ENCODE measurements around the gene RASGRF2.
"Not testable (repeated sequence)": the region's sequence is repeated elsewhere in the genome, so short reads cannot be mapped to it uniquely, and the experiment has no call there.

RASGRF2 gene

GRCh38 chr5:81021486-81021885 lies 61.3 kb downstream of the RASGRF2 start:
- DNase-seq (ENCODE audit: low read depth, low spot score), result no peak

- no peak for DNase-seq (ENCODE audit: low read depth, low spot score)
These were observed 62.0 kb downstream of the RASGRF2 start for GRCh38 chr5:81021951-81022687.

DNA sequence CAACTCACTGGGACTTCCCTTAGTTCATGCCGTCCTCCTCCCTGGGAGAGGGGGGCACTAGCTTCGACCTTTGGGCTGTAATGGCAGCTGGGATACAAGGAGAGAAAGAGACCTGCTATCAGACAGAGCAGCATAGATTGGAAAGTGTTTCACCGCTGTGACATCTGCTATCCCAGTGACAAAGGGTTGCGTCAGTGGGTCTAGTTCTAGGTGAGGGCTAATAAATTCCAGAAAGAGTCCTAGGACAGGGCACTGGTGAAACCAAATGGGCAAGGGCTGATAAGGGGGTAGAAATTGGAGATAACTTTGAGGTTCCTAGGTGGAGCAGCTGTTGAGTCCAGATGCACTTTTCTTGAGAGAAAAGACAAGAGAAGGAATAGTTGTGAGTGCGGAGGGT lies 62.5 kb downstream of the RASGRF2 start:
- DNase-seq (ENCODE audit: low read depth, low spot score), result no peak

DNA sequence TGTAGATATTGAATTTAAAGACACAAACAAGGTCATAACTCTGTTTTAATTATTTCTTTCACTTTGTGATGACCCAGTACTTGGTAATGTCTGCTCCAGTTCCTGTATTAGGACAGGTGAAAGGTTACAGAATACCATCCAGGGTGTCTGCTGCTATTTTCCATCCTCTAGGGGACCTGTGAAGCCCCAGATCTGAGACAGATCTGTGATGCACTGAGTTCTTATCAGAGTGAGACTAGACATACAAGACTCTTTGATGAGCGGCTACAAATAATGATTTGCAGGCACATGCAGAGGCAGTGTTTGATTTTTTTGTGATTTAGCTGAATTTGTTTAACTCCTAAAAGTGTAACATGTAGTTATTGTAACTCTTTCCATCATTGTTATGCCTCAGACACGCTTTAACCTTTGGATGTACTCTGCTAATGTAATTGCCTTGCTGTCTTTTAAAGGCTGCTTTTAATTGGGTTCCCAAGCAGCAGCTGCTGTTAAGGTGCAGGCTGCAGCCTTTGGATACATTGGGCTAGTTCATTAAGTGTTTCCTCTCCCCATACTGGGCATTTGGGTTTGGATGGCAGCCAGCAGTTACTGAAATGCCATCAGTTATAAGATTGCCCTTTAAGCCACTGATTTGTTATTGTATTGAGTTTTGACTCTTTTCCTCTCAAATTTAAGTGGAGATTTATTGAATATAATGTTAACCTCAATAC lies 63.3 kb downstream of the RASGRF2 start:
- no peak for DNase-seq (ENCODE audit: low read depth, low spot score)

GRCh38 chr5:81027481-81028058 lies 67.4 kb downstream of the RASGRF2 start:
- DNase-seq (ENCODE audit: low read depth, low spot score), result no peak

- not testable (repeated sequence) for DNase-seq (ENCODE audit: low read depth, low spot score)
These were observed 68.7 kb downstream of the RASGRF2 start for GRCh38 chr5:81028888-81029287.

GRCh38 chr5:81029736-81030135 lies 69.6 kb downstream of the RASGRF2 start:
- DNase-seq (ENCODE audit: low read depth, low spot score), result not testable (repeated sequence)

DNA sequence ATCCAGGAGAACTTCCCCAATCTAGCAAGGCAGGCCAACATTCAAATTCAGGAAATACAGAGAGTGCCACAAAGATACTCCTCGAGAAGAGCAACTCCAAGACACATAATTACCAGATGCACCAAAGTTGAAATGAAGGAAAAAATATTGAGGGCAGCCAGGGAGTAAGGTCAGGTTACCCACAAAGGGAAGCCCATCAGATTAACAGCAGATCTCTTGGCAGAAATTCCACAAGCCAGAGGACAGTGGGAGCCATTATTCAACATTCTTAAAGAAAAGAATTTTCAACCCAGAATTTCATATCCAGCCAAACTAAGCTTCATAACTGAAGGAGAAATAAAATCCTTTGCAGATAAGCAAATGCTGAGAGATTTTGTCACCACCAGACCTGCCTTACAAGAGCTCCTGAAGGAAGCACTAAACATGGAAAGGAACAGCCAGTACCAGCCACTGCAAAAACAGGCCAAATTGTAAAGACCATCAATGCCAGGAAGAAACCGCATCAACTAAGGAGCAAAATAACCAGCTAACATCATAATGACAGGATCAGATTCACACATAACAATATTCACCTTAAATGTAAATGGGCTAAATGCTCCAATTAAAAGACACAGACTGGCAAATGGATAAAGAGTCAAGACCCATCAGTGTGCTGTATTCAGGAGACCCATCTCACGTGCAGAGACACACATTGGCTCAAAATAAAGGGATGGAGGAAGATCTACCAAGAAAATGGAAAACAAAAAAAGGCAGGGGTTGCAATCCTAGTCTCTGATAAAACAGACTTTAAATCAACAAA lies 70.3 kb downstream of the RASGRF2 start:
- DNase-seq (ENCODE audit: low read depth, low spot score), result not testable (repeated sequence)

DNA sequence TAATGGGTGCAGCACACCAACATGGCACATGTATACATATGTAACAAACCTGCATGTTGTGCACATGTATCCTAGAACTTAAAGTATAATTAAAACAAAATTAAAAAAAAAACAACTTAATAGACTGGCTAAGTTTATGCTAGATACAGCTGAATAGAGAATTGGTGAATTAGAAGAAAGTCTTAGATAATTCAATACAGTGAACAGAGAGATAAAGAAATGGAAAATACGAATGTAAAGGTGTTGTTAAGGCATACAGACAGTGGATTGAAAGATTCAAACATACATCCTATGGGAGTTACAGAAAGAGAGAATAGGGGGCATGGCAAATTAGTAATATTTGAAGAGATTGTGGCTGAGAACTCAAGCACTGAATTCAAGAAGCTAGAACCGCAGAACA lies 75.4 kb downstream of the RASGRF2 start:
- no peak for DNase-seq (ENCODE audit: low read depth, low spot score)

DNA sequence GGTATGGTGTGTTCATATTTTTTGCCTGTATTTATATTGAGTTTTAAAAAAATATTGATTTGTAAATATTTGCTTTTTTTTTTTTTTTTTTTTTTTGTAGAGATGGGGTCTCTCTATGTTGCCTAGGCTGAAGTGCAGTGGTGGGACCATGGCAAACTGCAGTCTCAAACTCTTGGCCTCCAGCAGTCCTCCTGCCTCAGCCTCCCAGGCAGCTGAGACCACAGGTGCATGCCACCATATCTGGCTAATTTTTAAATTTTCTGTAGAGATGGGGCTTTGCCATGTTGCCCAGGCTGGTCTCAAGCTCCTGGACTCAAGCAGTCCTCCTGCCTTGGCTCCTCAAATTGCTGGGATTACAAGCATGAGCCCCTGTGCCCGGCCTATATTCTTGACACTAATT lies 78.3 kb downstream of the RASGRF2 start:
- no peak for DNase-seq (ENCODE audit: low read depth, low spot score)

- no peak for DNase-seq (ENCODE audit: low read depth, low spot score)
These were observed 84.7 kb downstream of the RASGRF2 start for GRCh38 chr5:81044868-81045267.

DNA sequence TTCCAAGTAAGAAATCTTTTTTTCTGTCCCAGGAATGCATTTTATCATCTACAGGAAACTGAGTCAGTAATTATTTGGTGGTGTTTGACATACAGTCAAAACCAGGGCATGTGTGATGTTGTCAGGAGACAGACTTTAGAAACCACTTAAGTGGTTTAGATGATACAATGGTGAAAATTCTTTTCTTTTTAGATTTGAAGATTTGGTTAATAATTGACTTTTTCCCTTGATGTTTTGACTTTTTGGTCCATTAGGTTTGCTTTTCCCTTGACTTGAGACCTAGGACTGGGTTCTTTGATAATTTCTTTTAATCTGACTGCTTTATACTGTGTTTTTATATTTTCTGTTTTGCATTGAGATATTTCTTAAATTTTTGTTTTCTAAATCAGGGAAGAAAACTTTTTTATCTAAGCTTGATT lies 85.2 kb downstream of the RASGRF2 start:
- no peak for DNase-seq (ENCODE audit: low read depth, low spot score)

GRCh38 chr5:81046041-81046440 lies 85.9 kb downstream of the RASGRF2 start:
- DNase-seq (ENCODE audit: low read depth, low spot score), result no peak

DNA sequence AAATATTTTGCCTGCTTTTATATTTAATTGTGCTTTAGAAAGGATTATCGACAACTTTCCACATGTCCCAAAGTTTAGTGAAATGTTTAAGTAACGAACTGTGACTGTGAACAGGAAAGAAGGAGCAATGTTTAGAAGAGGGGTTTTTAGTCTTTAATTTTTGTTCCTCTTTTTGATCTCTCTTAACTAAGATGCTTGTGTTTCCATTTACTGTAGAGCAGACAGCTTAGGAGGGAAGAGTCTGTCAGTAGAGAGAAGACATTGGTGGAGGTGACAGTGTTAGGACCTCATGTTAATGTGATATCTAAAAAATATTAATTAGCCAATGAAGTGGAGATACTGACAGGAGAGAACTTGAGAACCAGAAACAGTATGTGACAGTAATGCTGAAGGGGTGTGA lies 92.2 kb downstream of the RASGRF2 start:
- DNase-seq (ENCODE audit: low read depth, low spot score), result no peak

DNA sequence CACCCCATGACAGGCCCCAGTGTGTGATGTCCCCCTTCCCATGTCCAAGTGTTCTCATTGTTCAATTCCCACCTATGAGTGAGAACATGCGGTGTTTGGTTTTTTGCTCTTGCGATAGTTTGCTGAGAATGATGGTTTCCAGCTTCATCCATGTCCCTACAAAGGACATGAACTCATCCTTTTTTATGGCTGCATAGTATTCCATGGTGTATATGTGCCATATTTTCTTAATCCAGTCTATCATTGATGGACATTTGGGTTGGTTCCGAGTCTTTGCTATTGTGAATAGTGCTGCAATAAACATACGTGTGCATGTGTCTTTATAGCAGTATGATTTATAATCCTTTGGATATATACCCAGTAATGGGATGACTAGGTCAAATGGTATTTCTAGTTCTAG lies 93.1 kb downstream of the RASGRF2 start:
- DNase-seq (ENCODE audit: low read depth, low spot score), result not testable (repeated sequence)

DNA sequence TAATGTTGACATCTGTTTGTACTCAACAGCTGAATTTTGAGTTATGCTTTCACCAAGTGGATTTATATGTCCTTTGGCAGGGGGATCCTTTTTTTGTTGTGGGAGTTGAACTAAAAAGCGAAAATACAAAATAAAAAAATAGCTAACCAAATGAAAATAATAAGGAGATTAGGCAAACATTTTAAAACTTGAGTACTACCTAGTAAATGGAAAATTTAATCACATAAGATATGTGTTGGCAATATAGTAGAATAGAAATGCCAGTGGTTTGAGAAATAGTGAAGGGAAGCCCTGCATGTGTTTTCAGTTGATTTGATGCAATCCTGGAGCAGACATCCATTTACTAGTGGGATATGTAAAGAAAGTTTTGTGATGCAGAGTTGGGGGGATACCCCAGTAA lies 98.0 kb downstream of the RASGRF2 start:
- DNase-seq (ENCODE audit: low read depth, low spot score), result no peak

DNA sequence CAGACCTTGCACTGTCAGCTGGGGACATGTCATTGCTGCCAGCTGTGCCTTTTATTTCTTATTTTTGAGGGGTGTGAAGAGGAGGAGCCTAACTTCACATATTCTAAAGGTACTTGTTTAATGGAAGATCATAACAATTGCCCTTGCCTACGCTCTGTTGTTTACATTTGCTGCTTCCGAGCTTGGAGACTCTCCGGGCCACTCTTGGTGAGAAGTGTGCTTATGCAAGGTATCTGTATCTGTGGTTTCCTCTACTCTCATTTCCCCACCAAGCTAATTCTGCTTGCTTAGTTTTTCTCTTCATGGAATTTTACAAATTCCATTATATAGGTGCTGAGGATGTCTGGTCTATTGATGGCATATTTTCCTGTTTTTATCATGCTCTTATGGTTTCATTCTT lies 105.3 kb downstream of the RASGRF2 start:
- DNase-seq (ENCODE audit: low read depth, low spot score), result no peak

- no peak for DNase-seq (ENCODE audit: low read depth, low spot score)
These were observed 105.9 kb downstream of the RASGRF2 start for GRCh38 chr5:81066102-81066501.

DNA sequence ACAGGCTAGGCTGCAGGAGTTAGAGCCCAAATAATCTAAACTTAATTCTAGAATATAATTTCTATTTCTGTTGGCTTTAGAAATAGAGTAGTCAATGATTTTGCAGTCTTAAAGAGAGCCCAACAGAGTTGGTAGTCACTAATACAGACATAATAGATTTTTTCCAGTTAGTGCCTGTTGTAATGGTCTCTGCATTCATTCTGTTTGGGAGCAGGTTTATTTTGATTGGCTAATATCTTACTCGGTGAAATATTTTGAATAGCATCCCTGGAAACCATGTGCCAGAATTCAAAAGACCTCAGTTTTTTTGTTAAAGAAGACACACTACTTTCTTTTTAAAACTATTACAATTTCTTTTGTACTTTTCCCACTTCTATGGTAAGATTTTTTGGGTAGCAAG lies 107.2 kb downstream of the RASGRF2 start:
- DNase-seq (ENCODE audit: low read depth, low spot score), result no peak

GRCh38 chr5:81068063-81068462 lies 107.9 kb downstream of the RASGRF2 start:
- DNase-seq (ENCODE audit: low read depth, low spot score), result no peak

GRCh38 chr5:81068635-81069034 lies 108.5 kb downstream of the RASGRF2 start:
- DNase-seq (ENCODE audit: low read depth, low spot score), result no peak

DNA sequence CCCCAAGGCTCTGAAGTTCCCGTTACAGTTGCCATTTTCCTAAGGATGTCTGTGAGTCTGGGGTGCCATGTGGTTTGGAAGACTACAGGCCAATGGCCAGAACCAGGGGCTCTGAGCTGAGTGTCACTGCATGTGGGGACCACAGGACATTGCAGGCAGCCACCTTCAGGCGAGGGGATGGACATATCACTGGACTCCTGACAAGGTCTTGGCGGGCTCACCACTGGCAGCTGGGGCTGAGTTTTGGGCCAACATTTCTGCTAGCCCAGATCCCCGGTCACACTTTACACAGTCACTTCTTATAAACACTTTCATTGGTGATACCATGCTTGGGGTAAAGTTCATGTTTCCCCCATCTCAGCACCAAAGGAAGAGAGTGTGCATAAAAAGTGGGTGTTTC lies 109.8 kb downstream of the RASGRF2 start:
- DNase-seq (ENCODE audit: low read depth, low spot score), result no peak

Measured in ELF-1 (cell line).